GM19239 (cell line): ENCODE data around the gene METTL3.
A peak's percentile ranks its signal among the peaks of the same experiment; 100 is the strongest.

Experiments
- DNase-seq: peaks from one replicate; pipeline ENCODE4 v3.0.0; 2011; ENCODE audit warnings: low spot score; ENCODE audit not compliant: insufficient read length
- FAIRE-seq: peaks from 2 replicates; lab custom pipeline; 2011; peaks lifted over from hg19 to GRCh38; lab: Jason Lieb, UNC

The METTL3 gene

GRCh38 chr14:21494902-21495762, 16.0 kb downstream of the METTL3 start:
- no peak for FAIRE-seq
- DNase-seq, result no peak

GRCh38 chr14:21486640-21487087, 24.5 kb downstream of the METTL3 start:
- DNase-seq, result no peak
- FAIRE-seq, result no peak

GRCh38 chr14:21476925-21477681, 34.0 kb downstream of the METTL3 start, which contains the start of the genes RAB2B and TOX4:
Gene RAB2B, minus strand, starts transcription at chr14:21476959. Its CDS starts 87 bp downstream, at chr14:21476872.
Gene TOX4, plus strand, starts transcription at chr14:21477195. Its CDS starts 84 bp downstream, at chr14:21477279.
- DNase-seq (peak; percentile 86), FAIRE-seq (peak; percentile 99)

- FAIRE-seq (no peak), DNase-seq (peak; percentile 38)
Measured at GRCh38 chr14:21476523-21476924, 34.6 kb downstream of the METTL3 start.

GRCh38 chr14:21475767-21476522, 35.2 kb downstream of the METTL3 start:
- FAIRE-seq, result peak; percentile 11

DNA sequence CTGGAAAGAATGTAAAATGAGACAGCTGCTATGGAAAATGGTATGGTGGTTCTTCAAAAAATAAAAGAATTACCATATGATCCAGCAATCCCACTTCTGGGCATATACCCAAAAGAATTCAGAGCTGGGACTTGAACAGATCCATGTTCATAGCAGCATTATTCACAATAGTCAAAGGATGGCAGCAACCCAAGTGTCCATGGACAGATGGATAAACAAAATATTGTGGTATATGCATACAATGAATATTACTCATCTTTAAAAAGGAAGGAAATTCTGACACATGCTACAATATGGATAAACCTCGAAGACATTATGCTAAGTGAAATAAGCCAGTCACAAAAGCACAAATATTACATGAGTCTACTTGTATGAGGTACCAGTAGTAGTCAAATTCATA, 43.5 kb downstream of the METTL3 start:
- FAIRE-seq (no peak), DNase-seq (no peak)

More at GRCh38 chr14:21475767-21476522, 35.2 kb downstream of the METTL3 start:
- no peak for DNase-seq

DNA sequence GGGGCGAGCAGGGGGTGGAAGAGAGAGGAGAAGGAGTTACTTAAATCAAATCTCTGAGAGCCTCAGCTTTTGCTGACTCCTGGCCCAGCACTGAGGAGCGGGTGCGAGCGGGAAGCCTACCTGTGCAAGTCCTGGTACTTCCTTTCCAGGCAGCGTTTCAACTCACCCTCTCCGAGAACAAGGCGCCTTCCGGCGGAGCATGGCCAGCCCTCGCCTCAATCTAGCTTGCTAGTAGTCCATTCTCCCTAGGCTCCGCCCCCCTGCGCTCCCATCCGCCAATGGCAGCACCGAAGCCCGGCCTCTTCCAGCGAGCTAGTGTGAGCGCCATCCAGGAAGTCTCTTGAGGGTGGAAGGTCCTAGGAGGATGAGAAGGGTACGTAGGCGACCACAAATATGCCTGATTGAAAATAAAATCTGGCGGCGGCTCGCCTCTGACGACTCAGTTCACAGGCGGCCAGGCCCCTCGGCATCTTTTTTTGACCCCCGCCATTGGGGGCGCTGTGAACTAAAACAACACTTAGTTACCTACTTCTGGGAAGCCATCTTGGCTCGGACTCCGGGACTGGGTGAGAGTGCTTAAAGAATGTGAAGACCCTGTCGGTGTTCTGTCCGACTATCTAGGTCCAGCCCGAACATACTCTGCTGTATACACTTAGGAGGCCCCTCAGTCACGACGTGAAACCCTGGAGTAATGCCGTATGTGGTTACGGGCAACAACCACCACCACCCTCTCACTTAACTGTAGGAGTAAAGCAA, 55.0 kb downstream of the METTL3 start, which contains the start of gene CHD8:
TSS of gene CHD8 (minus strand) at position 212 of the 756 bp plus-strand sequence. CDS start 24,480 bp downstream, outside the sequence.
- FAIRE-seq, result peak; percentile 100
- peak; percentile 90 for DNase-seq

DNA sequence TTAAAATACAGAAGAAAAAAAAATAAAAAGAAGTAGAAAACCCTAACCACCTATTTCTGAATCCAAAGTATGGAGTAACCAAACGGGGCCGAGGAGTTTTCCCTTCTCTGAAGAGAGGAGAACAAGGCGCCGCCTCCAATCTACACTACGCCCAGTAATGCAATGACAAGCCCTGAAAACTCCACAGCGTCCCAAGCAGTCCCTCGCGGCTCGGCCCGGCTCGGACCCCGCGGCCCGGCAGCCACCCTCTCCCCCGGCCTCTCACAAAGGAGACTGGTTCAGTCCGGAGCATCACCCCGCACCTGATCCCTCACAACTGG, 55.6 kb downstream of the METTL3 start:
- FAIRE-seq, result no peak
- no peak for DNase-seq

- DNase-seq (no peak), FAIRE-seq (no peak)
Measured at GRCh38 chr14:21454843-21455544, 56.1 kb downstream of the METTL3 start.

- DNase-seq (no peak), FAIRE-seq (no peak)
Measured at GRCh38 chr14:21449899-21450216, 61.3 kb downstream of the METTL3 start.
